CD4-positive, alpha-beta T cell treated with Interleukin-21 for 1 hour (primary cell): ENCODE data around the gene SIRT5.

Experiments used
- DNase-seq: peaks from one replicate; pipeline ENCODE4 v3.0.0-alpha.2; 2020

SIRT5 gene

DNA sequence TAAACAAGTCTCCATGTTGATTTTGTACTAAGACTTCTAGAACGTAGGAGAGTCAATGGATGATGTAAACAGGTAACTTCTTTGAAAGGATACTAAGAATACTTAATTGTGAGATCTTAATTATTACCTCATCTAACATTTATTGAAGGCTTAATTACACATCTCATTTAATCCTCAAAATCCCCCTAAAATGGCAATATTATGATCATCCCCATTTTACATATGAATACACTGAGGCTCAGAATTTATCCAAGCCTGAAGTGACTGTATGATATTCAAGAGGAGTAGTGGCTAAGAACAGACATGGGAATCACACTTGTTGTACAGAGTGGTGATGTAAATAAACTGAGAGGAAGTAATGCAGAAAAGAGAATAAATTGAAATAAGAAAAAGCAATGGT, 63.6 kb downstream of the SIRT5 start:
- DNase-seq, result no peak

GRCh38 chr6:13638626-13639025, 64.2 kb downstream of the SIRT5 start:
- no peak for DNase-seq

DNA sequence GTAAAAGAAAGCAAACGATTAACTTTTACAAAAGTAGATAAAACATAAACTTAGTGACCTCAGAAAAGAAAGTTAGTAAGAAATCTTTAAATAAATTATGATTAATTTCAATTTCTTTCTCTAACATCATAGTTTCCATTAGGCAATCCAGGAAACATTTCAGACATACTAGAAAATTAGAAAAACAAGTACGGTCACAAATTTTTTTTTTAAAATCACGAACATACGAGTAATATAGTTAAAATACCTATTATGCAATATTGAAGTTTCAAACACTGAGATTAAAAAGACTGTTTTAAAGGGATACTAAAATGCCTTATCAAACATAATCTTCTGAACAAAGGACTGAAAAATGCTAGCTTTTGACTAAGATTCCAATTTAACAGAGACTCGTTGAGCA, 66.9 kb downstream of the SIRT5 start:
- DNase-seq, result no peak

DNA sequence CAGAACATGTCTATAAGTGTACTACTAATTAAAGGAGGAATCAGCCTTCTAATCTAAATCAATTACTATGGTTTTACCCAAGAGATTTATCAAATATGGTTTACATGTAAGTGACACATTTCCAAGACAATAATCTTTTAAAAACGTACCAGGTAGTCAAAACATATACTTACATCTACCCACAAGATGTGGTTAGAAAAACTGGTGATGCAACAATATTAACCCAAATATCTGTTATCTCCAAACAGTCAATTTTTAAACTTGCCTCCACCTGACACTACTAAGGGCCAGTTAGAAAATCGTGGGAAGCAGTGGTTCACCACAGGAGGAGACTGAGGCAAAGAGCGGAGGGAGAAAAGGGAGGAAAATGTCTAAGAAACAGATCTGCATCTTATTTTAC, 68.7 kb downstream of the SIRT5 start:
- no peak for DNase-seq

- DNase-seq, result no peak
Observed at GRCh38 chr6:13648850-13649249, 74.4 kb downstream of the SIRT5 start.

DNA sequence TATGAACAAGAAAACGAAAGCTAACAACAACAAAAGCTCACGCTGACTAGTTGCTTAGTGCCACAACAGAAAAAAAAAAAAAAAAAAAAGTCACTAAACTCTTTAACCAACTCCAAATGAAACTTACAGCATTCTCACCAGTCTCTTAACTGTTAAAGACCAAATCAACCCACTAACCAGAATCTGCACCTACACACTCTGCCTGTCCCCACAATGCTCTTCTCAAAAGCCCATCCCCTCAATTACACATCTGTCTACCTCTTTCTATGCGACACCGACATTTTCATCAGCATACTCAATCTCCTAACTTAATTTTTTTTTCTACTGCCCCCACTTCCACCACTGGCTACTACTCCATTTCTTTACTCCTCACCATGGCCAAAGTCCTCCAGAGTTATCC, 75.0 kb downstream of the SIRT5 start:
- DNase-seq, result no peak

DNA sequence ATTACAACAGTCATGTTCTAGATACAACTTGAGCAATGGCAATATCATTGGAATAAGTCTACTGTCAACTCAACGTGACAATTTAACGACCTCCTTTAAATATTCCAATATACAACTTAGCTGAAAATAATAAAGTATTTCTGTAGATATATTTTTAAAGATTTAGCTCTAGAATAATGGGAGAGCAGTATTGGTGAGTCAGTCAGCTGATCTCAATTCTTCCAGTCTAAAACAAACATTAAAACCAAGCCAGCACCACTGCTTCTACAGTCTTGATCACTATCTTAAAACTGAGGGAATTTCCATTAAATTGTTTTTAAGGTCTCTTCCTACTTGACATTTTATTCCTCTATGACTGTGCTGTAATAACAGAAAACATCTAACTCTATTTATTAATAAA, 78.9 kb downstream of the SIRT5 start:
- no peak for DNase-seq

GRCh38 chr6:13654496-13654895, 80.1 kb downstream of the SIRT5 start:
- DNase-seq, result no peak

- no peak for DNase-seq
Observed at GRCh38 chr6:13655700-13656099, 81.3 kb downstream of the SIRT5 start.

DNA sequence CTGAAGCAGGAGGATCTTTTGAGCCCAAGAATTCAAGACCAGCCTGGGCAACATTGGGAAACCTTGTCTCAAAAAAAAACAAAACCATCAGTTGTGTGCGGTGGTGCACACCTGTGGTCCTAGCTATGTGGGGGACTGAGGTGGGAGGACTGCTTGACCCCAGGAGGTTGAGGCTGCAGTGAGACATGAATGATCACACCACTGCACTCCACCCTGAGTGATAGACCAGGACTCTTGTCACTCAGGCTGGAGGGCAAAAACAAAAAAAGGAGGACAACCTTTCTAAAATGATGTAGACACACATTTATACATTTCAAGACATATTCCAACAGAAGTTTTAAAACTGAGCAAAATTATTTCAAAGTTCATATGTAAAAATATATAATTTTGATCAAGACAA, 85.9 kb downstream of the SIRT5 start:
- DNase-seq, result no peak

DNA sequence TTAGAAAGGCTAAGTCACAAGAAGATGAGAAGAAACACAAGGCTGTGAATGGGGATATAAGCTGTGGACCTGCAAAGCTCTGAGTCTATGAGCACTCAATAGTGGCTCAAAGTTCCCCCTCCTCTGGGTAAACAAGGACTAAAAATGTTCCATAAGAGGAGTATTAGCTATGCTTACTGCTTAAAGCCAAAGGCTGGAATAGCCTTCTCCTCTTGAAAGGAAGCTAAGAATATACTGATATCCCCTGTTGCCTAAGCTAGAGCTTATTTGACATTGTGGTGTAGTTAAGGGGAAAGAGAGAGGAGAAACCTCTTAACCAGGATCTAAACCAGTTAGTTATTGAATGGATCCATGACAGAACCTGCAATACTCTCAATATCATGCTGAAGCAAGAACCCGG, 86.5 kb downstream of the SIRT5 start:
- DNase-seq, result no peak

DNA sequence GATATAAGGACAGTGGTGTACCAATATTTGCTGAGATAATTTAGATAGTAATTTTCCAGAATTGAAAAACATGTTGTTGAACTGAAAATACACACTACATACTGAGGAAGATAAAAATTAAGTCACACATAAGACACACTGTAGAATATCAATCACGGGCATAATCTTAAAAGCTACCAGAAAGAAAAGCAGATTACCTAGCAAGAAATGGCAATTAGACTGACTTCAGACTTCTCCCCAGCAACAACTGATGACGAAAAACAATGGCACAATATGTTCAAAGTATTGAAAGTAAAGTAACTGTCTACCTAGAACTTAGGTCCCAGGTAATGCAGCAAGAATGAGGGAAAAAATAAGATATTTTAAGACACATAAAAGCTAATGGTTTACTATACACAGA, 87.2 kb downstream of the SIRT5 start:
- no peak for DNase-seq

DNA sequence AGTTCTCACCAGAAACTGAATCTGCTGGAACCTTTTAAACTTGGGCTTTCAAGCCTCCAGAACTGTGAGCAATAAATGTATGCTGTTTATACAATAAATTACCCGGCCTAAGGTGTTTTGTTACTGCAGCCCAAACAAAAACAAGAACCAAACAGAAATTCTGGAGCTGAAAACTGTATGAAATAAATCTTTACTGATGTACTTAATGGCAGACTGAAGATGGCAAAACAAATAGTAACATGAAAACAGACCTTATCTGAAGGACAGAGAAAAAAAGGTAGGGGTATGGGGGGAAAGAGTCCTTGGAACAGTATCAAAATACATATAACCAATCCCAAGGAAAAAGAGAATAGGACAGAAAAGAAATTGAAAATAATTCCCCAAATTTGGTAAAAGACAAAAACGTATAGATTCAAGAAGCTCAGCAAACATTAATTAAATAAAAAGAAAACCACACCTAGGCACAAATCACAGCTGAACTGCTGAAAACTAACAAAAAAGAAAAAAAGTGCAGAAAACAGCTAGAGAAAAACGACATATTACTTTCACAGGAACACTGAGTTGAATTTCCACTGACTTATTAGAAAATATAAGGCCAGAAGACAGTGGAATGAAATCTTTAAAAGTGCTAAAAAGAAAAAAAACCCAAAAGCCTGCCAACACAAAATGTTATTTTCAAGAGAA, 88.4 kb downstream of the SIRT5 start:
- DNase-seq, result no peak

DNA sequence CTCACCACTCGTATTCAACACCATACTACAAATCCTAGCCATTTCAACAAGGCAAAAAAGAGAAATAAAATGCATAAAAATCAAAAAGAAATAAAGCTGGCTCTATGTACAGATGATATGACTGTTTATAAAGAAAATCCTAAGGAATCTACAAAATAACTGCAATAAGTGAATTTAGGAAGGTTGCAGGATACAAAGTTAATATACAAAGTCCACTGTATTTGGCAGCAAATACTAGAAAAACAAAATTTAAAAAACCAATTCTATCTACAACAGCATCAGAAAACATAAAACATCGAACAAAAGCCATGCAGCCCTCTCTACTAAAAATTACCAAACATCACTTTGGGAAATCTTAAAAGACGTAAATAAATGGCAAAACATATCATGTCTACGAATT, 89.6 kb downstream of the SIRT5 start:
- DNase-seq, result no peak
